Keratinocyte (primary cell): ENCODE data around the gene NTN1. TPM values are rescaled to one million over a fixed set of nuclear protein-coding genes. Genes with fewer than 3 reads are reported as not detected.

Experiments used
- DNase-seq: peaks from one replicate; pipeline ENCODE4 v3.0.0-alpha.2; 2011; ENCODE audit warnings: low read depth, missing footprints, low spot score
- FAIRE-seq: peaks from 2 replicates; lab custom pipeline; 2011; peaks lifted over from hg19 to GRCh38; lab: Jason Lieb, UNC
- H2AFZ ChIP-seq: 2 replicates; pipeline ENCODE4 v1.6.0; 2012; ENCODE audit warnings: low read length, control low read depth, inconsistent platforms; ENCODE audit not compliant: control insufficient read depth
- H3K27ac ChIP-seq: 2 replicates; pipeline ENCODE4 v1.5.1; 2011; ENCODE audit warnings: low read length; ENCODE audit not compliant: control insufficient read depth, insufficient read depth
- H3K27me3 ChIP-seq: 3 replicates; pipeline ENCODE4 v1.6.0; 2011; ENCODE audit warnings: low read length; ENCODE audit not compliant: control insufficient read depth, insufficient read depth; ENCODE audit errors: extremely low read depth
- H3K36me3 ChIP-seq, 2 experiments: 2 replicates in 1 of 2; 3 replicates in 1 of 2; pipeline ENCODE4 v1.5.1; 2011; ENCODE audit warnings: low read length in 2 of 2, mild to moderate bottlenecking in 1 of 2; ENCODE audit not compliant: control insufficient read depth in 2 of 2, insufficient read depth in 2 of 2; ENCODE audit errors: extremely low read depth in 1 of 2
- H3K4me1 ChIP-seq: 3 replicates; pipeline ENCODE4 v1.5.1; 2011; ENCODE audit warnings: low read length; ENCODE audit not compliant: control insufficient read depth, insufficient read depth; ENCODE audit errors: extremely low read depth
- H3K4me2 ChIP-seq: 3 replicates; pipeline ENCODE4 v1.6.0; 2011; ENCODE audit warnings: low read depth, low read length; ENCODE audit not compliant: control insufficient read depth, insufficient read depth; ENCODE audit errors: extremely low read depth
- H3K4me3 ChIP-seq, 3 experiments: fragments of 200-600 bp in 1 of 3; sonication (generic) in 1 of 3; 2 replicates in 2 of 3; 3 replicates in 1 of 3; pipeline ENCODE4 v1.5.1; 2011 to 2016; ENCODE audit warnings: low read length in 3 of 3, mild to moderate bottlenecking in 3 of 3, control low read depth in 2 of 3, inconsistent platforms in 1 of 3, low read depth in 1 of 3, mixed read lengths in 1 of 3, mixed run types in 1 of 3, moderate library complexity in 1 of 3; ENCODE audit not compliant: control insufficient read depth in 2 of 3, insufficient read depth in 2 of 3; ENCODE audit errors: extremely low read depth in 1 of 3
- H3K79me2 ChIP-seq: 2 replicates; pipeline ENCODE4 v1.6.0; 2012; ENCODE audit warnings: low read length; ENCODE audit not compliant: control insufficient read depth, insufficient read depth
- H3K9ac ChIP-seq: 3 replicates; pipeline ENCODE4 v1.6.0; 2011; ENCODE audit warnings: low read length; ENCODE audit not compliant: control insufficient read depth, insufficient read depth; ENCODE audit errors: extremely low read depth
- H3K9me1 ChIP-seq: 3 replicates; pipeline ENCODE4 v1.6.0; 2011; ENCODE audit warnings: low read length; ENCODE audit not compliant: control insufficient read depth, insufficient read depth; ENCODE audit errors: extremely low read depth
- H3K9me3 ChIP-seq: 2 replicates; pipeline ENCODE4 v1.5.1; 2012; ENCODE audit warnings: low read depth, low read length; ENCODE audit not compliant: control insufficient read depth
- H4K20me1 ChIP-seq: 3 replicates; pipeline ENCODE4 v1.6.0; 2011; ENCODE audit warnings: low read length; ENCODE audit not compliant: control insufficient read depth, insufficient read depth; ENCODE audit errors: extremely low read depth
- EZH2 ChIP-seq: IDR thresholded peaks from one replicate; pipeline ENCODE4 v1.6.1; 2012; ENCODE audit warnings: inconsistent platforms, mild to moderate bottlenecking, low read length, moderate library complexity
- dilution Hi-C: fragments of 300-500 bp; cut with MboI; formaldehyde crosslinking; loops from one replicate; pipeline ENCODE4 v1.7.0; 2020; ENCODE audit warnings: low sequenced_read_pairs; ENCODE audit not compliant: extremely low pct_ligation_motif_present
- polyA plus RNA-seq, 5 experiments: library from polyadenylated mRNA; depleted of rRNA in 3 of 5; stranded (reverse) in 3 of 5; stranded (forward) in 1 of 5; unstranded in 1 of 5; fragments of >200 nt; gene quantifications; 1 replicate in 1 of 5; 2 replicates in 3 of 5; 3 replicates in 1 of 5; pipeline versions ENCODE4 v1.2.1 to v1.2.3, GENCODE V29; 2011 to 2012; ENCODE audit warnings: missing spikeins in 2 of 5, low read depth in 1 of 5, low replicate concordance in 1 of 5
- TF ChIP-seq, protein P1 (sequence below), 3 experiments: IDR thresholded peaks in 1 of 3; conservative IDR thresholded peaks in 1 of 3; optimal IDR thresholded peaks in 1 of 3; 2 replicates in 2 of 3; 3 replicates in 1 of 3; pipeline versions ENCODE3 to v1.5.1; 2011; ENCODE audit warnings: low read length in 3 of 3, mild to moderate bottlenecking in 3 of 3, moderate library complexity in 2 of 3, control low read depth in 1 of 3, inconsistent platforms in 1 of 3; ENCODE audit not compliant: insufficient read depth in 2 of 3; ENCODE audit errors: extremely low read depth in 1 of 3

NTN1 gene
- polyA plus RNA-seq, 1 donor (not counting 4 experiments of a cell fraction or from before 2014, with no cell fraction given): 0.10 TPM

DNA sequence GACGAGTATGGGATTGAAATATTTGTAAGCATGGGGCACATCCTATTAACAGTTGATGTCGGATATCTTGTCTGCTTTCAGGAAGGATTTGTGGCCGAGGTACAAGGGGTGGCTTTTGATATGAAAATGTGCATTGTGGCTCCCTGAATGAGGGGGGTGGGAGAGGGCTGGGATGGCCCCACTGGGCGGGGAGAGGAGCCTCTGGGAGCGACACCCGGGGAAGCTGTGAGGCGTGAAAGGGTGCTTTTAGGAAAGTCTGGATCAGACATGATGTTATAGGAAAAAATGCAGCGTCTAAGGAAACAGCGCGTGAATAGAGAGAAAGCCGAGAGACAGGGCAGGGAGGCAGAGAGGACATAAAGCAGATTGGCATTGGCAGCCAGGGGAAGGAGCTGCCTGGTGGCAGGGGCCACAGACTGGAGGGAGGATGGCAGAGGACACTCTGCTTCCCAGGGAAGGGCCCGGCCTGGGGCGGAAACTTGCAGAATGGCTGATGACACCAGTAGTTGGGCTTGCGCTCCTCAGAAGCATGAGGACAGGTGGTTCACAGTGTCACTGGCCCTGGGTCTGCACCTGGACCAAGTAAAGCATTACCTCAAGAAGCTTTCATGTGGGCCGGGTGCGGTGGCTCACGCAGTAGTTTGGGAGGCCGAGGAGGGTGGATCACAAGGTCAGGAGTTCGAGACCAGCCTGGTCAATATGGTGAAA is 95.7 kb downstream of the NTN1 start:
- no peak overlapping the region for H3K27ac ChIP-seq
- H3K4me2 ChIP-seq: no peak overlapping the region
- peaks cover 5% of the 10 kb centered on the region for H3K27me3 ChIP-seq
- dilution Hi-C loops: no loop called here
- H3K4me1 ChIP-seq: no peaks in the 10 kb centered on the region
- no peak overlapping the region for H3K9ac ChIP-seq
- no peaks in the 10 kb centered on the region for H3K9me3 ChIP-seq
- TF ChIP-seq, protein P1, sequence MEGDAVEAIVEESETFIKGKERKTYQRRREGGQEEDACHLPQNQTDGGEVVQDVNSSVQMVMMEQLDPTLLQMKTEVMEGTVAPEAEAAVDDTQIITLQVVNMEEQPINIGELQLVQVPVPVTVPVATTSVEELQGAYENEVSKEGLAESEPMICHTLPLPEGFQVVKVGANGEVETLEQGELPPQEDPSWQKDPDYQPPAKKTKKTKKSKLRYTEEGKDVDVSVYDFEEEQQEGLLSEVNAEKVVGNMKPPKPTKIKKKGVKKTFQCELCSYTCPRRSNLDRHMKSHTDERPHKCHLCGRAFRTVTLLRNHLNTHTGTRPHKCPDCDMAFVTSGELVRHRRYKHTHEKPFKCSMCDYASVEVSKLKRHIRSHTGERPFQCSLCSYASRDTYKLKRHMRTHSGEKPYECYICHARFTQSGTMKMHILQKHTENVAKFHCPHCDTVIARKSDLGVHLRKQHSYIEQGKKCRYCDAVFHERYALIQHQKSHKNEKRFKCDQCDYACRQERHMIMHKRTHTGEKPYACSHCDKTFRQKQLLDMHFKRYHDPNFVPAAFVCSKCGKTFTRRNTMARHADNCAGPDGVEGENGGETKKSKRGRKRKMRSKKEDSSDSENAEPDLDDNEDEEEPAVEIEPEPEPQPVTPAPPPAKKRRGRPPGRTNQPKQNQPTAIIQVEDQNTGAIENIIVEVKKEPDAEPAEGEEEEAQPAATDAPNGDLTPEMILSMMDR (optimal IDR thresholded peaks at IDR 0.05 in 1 of 3, IDR thresholded peaks at IDR 0.05 in 1 of 3, conservative IDR thresholded peaks at IDR 0.05 in 1 of 3; ENCODE audit: extremely low read depth in 1 of 3, insufficient read depth in 2 of 3, low read length in 3 of 3): no peak
- TF ChIP-seq EZH2: no peak
- H4K20me1 ChIP-seq: no peaks in the 10 kb centered on the region
- no peaks in the 10 kb centered on the region for H3K36me3 ChIP-seq
- DNase-seq (no peak), FAIRE-seq (no peak)
- H2AFZ ChIP-seq: no peak overlapping the region
- H3K4me3 ChIP-seq: no peak overlapping the region
- H3K9me1 ChIP-seq: no peaks in the 10 kb centered on the region
- no peaks in the 10 kb centered on the region for H3K79me2 ChIP-seq

DNA sequence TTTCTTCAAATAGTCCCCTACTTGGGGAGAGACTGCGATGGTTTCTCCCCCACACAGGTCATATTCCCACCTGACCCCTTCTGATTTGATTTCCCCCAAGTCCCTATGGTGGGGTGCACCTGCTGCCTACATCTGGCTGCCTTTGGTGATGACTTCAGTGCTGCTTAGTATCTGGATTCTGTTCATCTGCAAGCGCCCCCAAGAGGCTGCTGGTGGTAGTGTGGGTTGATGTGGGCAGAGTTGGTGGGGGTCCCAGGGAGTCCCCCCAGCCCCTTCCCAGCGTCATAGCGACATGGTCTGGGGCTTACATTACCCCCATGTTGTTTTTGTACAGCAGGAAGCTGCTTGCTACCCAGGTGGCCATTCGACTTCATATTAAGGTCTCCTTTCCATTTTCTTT is 99.2 kb downstream of the NTN1 start:
- no peak overlapping the region for H3K4me3 ChIP-seq
- no peak for FAIRE-seq
- H3K4me1 ChIP-seq: no peaks in the 10 kb centered on the region
- no peaks in the 10 kb centered on the region for H3K9me1 ChIP-seq
- H3K9ac ChIP-seq: no peak overlapping the region
- H3K79me2 ChIP-seq: no peaks in the 10 kb centered on the region
- H2AFZ ChIP-seq: no peak overlapping the region
- dilution Hi-C loops: no loop called here
- no peaks in the 10 kb centered on the region for H4K20me1 ChIP-seq
- H3K27ac ChIP-seq: no peak overlapping the region
- H3K27me3 ChIP-seq: peaks cover under 1% of the 10 kb centered on the region
- H3K4me2 ChIP-seq: no peak overlapping the region
- H3K36me3 ChIP-seq: no peaks in the 10 kb centered on the region
- DNase-seq: no peak
- H3K9me3 ChIP-seq: no peaks in the 10 kb centered on the region
- TF ChIP-seq EZH2: no peak
- TF ChIP-seq, protein P1 (optimal IDR thresholded peaks at IDR 0.05 in 1 of 3, IDR thresholded peaks at IDR 0.05 in 1 of 3, conservative IDR thresholded peaks at IDR 0.05 in 1 of 3; ENCODE audit: extremely low read depth in 1 of 3, insufficient read depth in 2 of 3, low read length in 3 of 3): peak in 1 of 3 experiments; percentile 41
